GM13976 (cell line): Measurements from ENCODE around the gene SYNM.

Source experiments
- DNase-seq: peaks from one replicate; pipeline ENCODE4 v3.0.0; 2012; ENCODE audit warnings: low spot score
- CTCF ChIP-seq: IDR thresholded peaks from 2 replicates; pipeline ENCODE4 v1.5.1; 2012; ENCODE audit warnings: borderline replicate concordance, mild to moderate bottlenecking; ENCODE audit not compliant: insufficient read depth; ENCODE audit errors: extremely low read depth, missing control alignments, control extremely low read depth
- in situ Hi-C: fragments of 300-500 bp; cut with MboI; formaldehyde crosslinking; loops from one replicate; pipeline ENCODE4 v1.12.0; 2022; ENCODE audit warnings: low sequenced_read_pairs, mixed read lengths, inconsistent platforms; ENCODE audit not compliant: unreplicated experiment

Gene SYNM

GRCh38 chr15:99118801-99119546 is 14.1 kb downstream of the SYNM start:
- no peak for DNase-seq
- no peak for TF ChIP-seq CTCF
- in situ Hi-C loops = no loop called here

- in situ Hi-C loops = no loop called here
- TF ChIP-seq CTCF = no peak
- DNase-seq = no peak
These were observed 15.3 kb downstream of the SYNM start for GRCh38 chr15:99120050-99120777.

GRCh38 chr15:99121207-99121606 is 16.3 kb downstream of the SYNM start:
- no peak for TF ChIP-seq CTCF
- in situ Hi-C loops = no loop called here
- no peak for DNase-seq

- DNase-seq = no peak
- in situ Hi-C loops = no loop called here
- TF ChIP-seq CTCF = no peak
These were observed 17.0 kb downstream of the SYNM start for GRCh38 chr15:99121691-99122410.

- in situ Hi-C loops = no loop called here
- TF ChIP-seq CTCF = no peak
- DNase-seq = no peak
These were observed 18.2 kb downstream of the SYNM start for GRCh38 chr15:99122831-99123712.
